ENCODE data around the gene STRADB.
"Not testable (repeated sequence)": the region's sequence is repeated elsewhere in the genome, so short reads cannot be mapped to it uniquely, and the experiment has no call there.

Gene STRADB

GRCh38 chr2:201467666-201468065 is 16.1 kb downstream of the STRADB start:
- DNase-seq (ENCODE audit: low read depth): no peak

- no peak for DNase-seq (ENCODE audit: low read depth)
These were observed 19.5 kb downstream of the STRADB start for GRCh38 chr2:201470821-201471731.

DNA sequence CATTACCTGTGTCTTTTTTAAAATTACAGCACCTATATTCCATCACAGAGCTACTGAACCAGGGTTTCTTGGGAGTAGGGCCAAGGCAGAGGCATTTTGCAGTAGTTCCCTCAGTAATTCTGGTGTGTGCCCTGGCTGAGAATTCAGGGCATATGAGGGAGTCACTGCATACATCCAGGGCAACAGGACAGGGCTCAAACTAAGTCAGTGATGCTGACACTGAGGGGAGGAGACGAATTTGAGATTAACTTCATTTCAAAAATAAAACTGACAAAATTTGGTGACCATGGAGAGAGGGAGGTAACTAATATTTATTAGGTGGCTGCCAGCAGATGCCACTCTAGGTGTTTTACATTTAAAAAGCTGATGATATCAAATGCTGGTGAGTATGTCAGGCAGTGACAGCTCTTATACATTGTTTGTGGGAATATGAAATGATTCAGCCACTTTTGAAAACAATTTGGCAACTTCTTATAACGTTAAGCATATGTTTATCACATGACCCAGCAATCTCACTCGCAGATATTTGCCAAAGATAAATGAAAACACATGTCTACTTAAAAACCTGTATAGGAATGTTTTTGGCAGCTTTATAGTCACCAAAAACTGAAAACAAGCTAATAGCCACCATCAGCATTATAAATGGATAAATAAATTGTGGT is 20.3 kb downstream of the STRADB start:
- DNase-seq (ENCODE audit: low read depth): no peak

- DNase-seq (ENCODE audit: low read depth): no peak
These were observed 20.9 kb downstream of the STRADB start for GRCh38 chr2:201472411-201472810.

DNA sequence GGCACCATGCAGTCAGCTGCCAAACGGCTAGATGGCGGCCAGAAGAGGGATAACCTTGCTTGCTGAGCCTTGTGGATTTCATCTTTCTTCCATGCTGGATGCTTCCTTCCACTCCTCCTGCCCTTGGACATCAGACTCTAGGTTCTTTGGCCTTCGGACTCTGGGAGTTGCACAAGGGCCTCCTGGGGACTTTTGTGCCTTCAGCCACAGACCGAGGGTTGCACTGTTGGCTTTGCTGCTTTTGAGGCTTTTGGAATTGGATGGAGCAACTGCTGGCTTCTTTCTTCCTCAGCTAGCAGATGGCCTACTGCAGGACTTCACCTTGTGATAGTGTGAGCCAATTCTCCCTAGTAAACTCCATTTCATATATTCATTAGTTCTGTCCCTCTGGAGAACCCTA is 31.0 kb downstream of the STRADB start:
- no peak for DNase-seq (ENCODE audit: low read depth)

DNA sequence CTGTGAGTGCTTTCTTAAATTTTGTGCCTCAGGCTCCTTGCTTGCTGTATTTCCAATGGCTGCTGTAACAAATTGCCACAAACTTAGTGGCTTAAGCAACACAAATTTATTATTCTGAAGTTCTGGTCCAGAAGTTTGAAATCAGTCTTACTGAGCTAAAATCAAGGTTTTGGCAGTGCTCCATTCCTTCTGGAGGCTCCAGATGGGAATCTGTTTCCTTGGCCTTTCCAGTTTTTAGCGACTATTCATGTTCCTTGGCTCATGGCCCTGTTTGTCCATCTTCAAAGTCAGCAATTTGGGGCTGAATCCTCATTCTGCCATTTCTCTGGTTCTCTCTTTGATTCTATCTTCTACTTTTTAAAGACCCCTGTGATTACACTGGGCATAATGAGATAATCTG is 31.8 kb downstream of the STRADB start:
- DNase-seq (ENCODE audit: low read depth): no peak

DNA sequence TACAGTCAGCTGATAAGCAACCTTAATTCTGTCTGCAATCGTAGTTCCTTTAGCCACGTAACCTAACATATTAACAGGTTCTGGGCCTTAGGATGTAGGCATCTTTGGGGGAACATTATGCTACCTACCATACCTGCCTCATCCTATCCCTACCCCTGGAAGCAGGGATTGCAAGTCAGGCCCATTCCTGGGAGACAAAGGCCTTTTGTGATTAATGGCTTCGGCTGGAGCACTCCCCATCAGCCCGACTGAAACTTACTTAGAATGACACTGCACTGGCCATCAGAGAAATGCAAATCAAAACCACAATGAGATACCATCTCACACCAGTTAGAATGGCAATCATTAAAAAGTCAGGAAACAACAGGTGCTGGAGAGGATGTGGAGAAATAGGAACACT is 32.2 kb downstream of the STRADB start:
- DNase-seq (ENCODE audit: low read depth): not testable (repeated sequence)

DNA sequence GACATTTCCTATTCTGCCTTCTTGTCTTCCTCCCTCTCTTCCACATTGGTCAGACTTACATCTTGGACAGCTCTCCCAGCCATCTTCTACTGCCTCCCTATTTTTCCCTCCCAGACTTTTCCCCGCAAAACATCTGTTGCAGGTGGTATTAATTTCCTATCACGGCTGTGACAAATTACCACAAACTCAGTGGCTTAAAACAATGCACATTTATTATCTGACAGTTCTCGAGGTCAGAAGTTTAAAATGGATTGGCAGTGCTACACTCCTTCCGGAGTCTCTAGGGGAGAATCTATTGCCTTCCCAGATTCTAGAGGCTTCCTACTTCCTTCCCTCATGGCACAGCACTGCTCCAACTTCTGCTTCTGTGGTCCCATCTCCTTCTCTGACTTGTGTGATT is 33.3 kb downstream of the STRADB start:
- DNase-seq (ENCODE audit: low read depth): no peak

DNA sequence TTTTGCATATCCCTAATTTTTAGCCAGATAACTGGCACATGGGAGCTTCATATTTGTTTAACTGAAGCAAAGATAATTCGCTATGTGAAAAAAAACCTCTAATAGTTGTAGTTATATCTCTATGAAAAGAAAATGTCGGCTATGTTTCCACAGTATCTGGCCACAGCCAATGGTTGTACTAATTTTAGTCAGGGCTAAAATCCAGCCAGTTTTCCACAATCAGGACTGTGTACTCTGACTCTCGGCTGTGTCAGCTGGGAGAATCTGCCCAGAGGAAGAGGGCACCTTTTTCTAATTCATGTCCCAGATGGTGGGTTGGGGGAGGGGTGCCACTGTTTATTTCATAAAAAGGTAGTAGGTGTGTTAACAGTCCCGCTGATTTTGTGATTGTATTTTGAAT is 38.8 kb downstream of the STRADB start:
- no peak for DNase-seq (ENCODE audit: low read depth)

- DNase-seq (ENCODE audit: low read depth): no peak
These were observed 45.2 kb downstream of the STRADB start for GRCh38 chr2:201496785-201497184.

DNA sequence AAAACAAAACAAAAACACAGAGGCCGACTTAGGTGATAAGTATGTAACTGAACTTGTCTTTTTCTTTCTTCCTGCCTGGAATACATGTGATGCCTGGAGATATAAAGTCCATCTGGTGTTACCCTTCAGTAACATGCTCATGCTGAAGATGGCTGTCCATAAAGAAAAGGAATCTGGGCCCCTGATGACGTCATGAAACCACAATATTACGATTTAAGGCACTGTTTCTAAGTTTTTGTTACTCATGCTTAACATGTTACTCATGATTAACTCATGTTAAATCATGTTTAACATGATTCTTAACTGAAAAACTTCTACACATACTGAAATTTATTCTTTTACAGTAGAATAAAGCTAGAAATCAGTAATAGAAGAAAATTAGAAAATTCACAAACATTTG is 49.0 kb downstream of the STRADB start:
- no peak for DNase-seq (ENCODE audit: low read depth)

GRCh38 chr2:201502713-201503112 is 51.2 kb downstream of the STRADB start:
- DNase-seq (ENCODE audit: low read depth): no peak

DNA sequence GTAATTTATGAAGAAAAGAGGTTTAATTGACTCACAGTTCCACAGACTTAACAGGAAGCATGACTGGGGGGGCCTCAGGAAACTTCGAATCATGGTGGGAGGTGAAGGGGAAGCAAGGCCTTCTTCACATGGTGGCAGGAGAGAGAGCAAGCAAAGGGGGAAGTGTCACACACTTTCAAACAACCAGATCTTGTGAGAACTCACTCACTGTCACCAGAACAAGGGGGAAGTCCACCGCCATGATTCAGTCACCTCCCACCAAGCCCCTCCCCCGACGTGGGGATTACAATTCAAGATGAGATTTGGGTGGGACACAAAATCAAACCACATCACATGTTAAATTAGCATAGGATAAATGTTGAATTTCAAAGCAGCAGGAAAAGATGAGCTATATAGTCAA is 56.2 kb downstream of the STRADB start:
- no peak for DNase-seq (ENCODE audit: low read depth)

DNA sequence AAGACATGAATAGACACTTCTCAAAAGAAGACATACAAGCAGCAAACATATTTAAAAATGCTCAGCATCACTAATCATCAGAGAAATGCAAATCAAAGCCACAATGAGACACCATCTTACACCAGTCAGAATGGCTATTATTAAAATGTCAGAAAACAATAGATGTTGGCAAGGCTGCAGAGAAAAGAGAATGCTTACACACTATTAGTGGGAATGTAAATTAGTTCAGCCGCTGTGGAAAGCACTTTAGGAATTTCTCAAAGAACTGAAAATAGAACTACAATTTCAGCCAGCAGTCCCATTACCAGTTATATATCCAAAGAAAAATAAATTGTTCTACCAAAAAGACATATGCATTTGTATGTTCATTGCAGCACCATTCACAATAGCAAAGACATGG is 61.7 kb downstream of the STRADB start:
- DNase-seq (ENCODE audit: low read depth): no peak

GRCh38 chr2:201515573-201516246 is 64.2 kb downstream of the STRADB start:
- no peak for DNase-seq (ENCODE audit: low read depth)

GRCh38 chr2:201517094-201517493 is 65.6 kb downstream of the STRADB start:
- no peak for DNase-seq (ENCODE audit: low read depth)

DNA sequence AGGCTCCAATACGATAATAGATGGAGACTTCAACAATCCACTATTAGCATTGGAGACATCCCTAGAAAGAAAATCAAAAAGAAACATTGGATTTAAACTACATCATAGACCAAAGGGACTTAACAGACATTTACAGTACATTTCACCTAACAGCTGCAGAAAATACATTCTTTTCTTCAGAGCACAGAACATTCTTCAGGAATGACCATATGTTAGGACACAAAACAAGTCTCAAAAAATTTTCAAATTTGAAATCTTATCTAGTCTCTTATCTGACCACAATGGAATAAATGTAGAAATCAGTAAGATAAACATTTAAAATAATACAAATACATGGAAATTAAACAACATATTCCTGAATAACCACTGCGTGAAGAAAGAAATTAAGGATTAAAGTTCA is 68.7 kb downstream of the STRADB start:
- no peak for DNase-seq (ENCODE audit: low read depth)

DNA sequence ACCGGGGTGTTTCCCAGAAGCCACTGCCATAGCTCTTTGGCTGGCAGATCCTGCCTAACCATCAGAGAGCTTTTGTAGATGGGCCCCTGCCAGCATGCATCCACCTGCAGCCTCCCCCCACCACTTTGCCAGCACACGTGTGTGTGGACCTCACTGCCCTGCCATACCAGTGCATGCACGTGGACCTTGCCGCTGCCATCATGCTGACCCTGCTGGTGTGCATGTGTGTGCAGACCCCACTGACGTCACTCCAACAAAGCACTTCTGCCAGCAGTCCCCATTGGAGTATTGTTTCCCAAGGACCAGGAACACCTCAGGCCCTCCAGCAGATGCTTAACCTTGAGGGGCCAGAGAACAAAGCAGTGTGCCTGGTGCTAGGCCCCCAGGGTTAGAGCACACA is 71.4 kb downstream of the STRADB start:
- no peak for DNase-seq (ENCODE audit: low read depth)

GRCh38 chr2:201523506-201523905 is 72.0 kb downstream of the STRADB start:
- DNase-seq (ENCODE audit: low read depth): no peak

Data from activated gamma-delta T cell treated with anti-CD3 and anti-CD28 coated beads, Interleukin-2, amount 50 U/mL, for 16 hours (primary cell).